NCI-H187 (cell line): ENCODE data around the gene DET1.
"Not testable (repeated sequence)": the region's sequence is repeated elsewhere in the genome, so short reads cannot be mapped to it uniquely, and the experiment has no call there.

ENCODE experiments used
- DNase-seq, 2 experiments: peaks; one replicate each; lab custom pipeline; 2025; lab: John Stamatoyannopoulos, UW

The DET1 gene

GRCh38 chr15:88540350-88540749 lies 6.1 kb downstream of the DET1 start:
- DNase-seq = not testable (repeated sequence)

DNA sequence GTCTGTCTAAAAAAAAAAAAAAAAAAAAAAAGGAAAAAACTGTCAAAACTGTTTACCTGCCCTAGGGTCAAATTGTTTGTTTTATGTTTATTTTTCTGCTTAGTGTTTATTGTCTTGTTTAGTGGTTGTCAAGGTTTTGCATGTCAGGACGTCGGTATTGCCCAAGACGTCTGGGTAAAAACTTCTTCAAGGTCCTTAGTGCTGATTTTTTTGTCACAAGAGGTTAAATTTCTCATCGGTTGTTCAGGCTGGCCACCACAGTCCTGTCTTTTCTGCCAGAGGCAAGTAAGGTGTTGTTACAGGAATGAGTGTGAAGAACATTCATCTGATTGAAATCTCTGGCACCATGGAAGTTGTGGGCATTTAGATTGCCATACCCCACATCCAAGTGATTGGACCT lies 7.0 kb downstream of the DET1 start:
- no peak for DNase-seq

DNA sequence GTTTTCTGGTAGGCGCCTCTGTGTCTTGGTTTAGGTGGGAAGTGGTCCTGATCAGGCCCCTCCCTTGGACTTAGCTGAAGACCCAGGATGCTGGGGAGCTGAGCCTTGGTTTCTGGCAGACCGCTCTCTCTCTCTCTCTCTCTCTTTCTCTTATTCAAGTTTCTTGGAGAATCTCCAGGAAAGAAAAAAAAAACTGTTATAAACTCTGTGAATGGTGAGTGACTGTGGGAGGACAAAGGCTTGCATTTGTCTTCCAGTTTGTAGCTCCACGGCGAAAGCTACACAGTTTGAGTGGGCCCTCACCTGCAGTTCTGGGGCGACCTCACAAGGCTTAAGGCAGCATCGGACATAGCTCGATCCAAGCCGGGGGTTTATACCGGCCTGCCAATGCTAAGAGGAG lies 7.5 kb downstream of the DET1 start:
- no peak for DNase-seq

- no peak for DNase-seq
These were observed 8.7 kb downstream of the DET1 start for GRCh38 chr15:88537591-88538317.

GRCh38 chr15:88535607-88536313 lies 10.7 kb downstream of the DET1 start:
- no peak for DNase-seq

DNA sequence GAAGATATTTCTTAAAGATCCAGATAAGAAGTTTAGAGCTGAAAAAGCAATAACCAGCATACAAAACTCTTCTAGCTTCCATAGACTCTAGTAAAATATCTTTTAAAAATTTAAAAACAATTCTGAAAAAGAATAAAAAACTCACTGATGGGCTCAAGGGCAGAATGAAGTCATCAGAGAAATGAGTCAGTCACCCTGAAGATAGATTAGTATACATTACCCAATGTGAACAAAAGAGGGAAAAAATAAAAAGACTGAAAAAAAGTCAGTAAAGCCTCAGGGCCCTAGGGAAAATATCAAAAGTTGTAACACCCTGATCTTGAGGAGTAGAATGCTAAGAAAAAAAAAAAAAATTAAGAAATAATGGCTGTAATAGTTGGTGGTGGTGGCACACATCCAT lies 11.4 kb downstream of the DET1 start:
- no peak for DNase-seq

DNA sequence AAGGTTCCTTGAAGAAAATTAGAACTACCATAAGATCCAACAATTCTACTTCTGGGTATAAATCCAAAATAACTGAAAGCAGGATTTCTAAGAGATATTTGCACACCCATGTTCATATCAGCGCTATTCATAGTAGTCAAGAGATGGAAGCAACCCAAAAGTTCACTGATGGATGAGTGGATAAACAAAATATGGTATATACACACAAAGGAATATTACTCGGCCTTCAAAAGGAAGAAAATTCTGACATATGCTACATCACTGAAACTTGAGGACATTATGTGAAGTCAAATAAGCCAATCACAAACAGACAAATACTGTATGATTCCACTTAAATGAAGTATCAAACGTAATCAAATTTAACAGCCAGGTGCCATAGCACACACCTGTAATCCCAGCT lies 13.1 kb downstream of the DET1 start:
- no peak for DNase-seq

- DNase-seq = no peak
These were observed 17.4 kb downstream of the DET1 start for GRCh38 chr15:88529021-88529630.

DNA sequence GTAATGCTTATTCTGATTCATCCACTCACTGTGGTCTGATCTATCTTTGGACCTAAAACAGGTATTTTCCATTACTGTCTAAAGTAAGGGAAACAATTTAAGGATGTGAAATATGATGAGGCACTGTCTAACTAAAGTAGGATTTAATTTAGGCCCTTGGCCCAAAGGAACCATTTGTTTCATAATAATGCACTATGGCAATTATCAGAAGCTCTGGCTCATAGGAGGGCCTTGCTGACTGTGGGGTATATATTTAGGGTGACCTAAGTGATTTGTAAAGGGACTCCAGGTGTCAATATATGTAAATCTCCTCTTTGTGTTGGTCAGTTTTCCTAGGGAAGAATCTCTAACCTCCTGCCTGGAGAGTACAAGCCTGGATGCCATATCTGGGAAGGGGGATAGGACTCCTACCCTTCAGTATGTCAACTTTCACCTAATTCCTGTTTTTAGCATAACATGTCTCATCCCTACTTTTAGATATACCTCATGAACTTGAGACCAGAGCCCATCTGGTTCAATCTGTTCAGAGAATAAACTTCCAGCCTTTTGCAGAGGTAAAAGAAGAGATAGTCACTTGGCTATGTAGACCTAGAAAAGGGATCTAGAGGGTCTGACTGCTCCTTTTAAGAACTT lies 20.1 kb downstream of the DET1 start:
- DNase-seq = no peak

- DNase-seq = no peak
These were observed 21.1 kb downstream of the DET1 start for GRCh38 chr15:88525418-88525817.

GRCh38 chr15:88524094-88524493 lies 22.4 kb downstream of the DET1 start:
- DNase-seq = not testable (repeated sequence)

DNA sequence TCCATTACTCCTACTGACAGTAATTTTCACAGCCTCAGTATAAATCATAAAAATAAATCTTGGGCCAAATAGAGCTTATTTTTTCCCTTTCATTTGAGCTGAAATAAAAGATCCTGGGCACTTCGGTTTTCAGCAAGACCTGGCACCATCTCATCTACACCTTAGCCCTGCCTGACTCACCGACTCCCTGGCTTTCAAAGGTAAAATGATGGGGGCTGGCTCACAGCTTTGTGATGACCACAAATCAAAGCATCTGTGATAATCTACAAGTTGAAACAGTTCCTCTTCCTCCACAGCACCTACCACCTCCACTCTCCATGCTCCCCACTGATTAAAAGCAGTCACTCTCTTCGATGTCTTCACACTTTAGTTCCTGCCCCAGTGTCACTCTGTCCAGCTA lies 27.6 kb downstream of the DET1 start:
- DNase-seq = no peak

DNA sequence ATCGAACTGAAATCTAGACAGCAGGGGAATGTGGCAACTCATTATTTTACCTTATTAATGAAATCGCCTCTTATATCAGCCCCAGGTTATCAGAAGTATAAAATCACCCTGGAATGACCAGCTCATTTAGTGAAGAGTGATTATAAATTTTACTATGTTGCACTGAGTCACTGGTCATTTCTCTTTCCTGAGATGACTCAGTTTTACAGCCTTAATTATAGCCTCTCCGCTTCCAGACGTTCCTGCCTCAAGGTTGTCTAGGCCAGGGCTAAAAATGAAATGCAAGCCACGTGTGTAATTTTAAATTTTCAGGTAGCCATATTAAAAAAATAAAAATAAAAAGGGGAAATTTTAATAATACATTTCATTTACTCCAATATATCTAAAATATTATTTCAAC lies 33.3 kb downstream of the DET1 start:
- DNase-seq = no peak

DNA sequence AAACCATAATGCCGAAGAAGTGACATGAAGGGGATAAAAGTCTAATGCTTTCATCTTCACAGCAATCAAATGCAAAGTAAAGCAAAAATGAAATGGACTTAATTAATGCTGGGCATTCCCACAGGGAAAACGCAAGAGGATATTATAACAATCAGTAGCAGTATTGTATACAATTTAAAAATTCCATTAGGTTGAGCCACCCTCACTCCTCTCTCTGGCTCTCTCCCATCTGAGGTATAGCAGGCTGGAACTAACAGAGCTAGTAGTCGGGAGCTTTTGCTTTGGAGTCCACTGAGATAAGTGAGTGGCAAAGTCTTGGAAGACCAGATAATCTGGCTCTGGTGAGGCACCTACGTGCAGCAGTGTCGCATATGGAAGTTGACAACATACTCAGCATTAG lies 33.9 kb downstream of the DET1 start:
- no peak for DNase-seq

GRCh38 chr15:88512078-88512477 lies 34.4 kb downstream of the DET1 start:
- DNase-seq = peak; percentile 9 to 28

DNA sequence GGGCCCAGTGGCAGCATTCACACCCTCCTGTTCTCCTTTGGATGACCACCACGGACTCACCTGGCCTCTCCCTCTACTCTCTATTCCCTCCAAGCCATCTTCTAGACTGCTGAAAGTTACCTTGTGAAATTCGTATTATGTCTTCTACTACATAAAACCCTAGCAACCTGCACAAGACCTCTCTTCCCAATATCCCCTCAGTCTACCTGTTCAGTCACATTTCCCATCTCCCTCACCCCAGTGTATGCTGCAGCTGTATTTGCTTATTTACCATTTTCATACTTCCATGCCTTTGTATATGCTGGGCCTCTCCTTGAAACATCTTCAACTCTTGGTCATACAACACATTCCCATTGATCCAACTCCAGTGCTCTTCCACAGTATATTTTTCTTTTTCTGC lies 35.3 kb downstream of the DET1 start:
- DNase-seq = no peak

GRCh38 chr15:88509964-88510363 lies 36.5 kb downstream of the DET1 start:
- DNase-seq = no peak

DNA sequence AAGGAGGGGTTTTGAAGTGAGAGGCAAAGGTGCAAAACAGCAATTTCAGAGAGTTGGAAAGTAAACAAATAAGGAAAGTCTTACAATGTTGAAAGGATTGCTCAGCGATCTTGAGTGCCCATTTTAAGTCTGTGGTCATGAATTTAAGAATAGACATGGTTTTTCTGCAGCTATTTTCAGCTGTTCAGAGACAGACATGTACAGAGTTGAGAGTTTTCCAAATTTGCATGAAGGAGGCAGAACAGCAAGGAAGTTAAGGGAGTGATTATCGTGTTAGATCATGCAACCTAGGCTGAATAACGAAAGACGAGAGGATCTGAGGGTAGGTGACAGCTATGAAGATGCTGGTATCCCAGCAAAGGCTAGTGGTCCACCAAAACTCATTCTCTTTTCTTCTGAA lies 37.2 kb downstream of the DET1 start:
- no peak for DNase-seq

DNA sequence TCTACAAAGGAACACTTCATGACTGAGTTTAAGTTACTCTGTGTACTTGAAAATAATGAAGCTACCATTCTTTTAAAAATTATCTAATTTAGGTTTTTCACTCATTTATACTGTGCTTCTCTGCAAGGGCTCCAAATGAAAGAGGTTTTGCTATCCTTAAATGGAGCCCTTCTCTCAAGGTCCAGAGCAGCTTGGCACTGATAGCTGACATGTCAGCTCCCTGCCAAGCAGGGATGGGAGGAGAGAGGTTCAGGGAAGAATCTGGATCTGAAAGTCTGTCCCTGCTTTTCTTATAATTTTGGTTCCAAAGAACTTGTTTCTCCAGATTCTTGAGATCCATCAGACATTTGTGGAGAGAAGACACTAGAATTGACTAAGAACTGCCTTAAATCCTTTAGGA lies 39.9 kb downstream of the DET1 start:
- DNase-seq = no peak

GRCh38 chr15:88505721-88506120 lies 40.8 kb downstream of the DET1 start:
- no peak for DNase-seq

- no peak for DNase-seq
These were observed 42.0 kb downstream of the DET1 start for GRCh38 chr15:88504445-88504844.

- peak in 1 of 2 experiments; percentile 43 for DNase-seq
These were observed 47.5 kb downstream of the DET1 start for GRCh38 chr15:88498996-88499395.
